Stimulated activated memory B cell treated with anti-CD40 and anti-IgM and Interleukin-4, amounts not matched to agents 10 μg/mL and 1 μg/mL and 100 μg/mL, for 72 hours (primary cell): ENCODE data around the gene OR1M1.
"Not testable (repeated sequence)": the region's sequence is repeated elsewhere in the genome, so short reads cannot be mapped to it uniquely, and the experiment has no call there.

Experiments used
- ATAC-seq: fragments of 150-1000 bp; cut with Tn5 transposase; 2 replicates; pipeline ENCODE4 v1.10.0; 2021
- H3K27ac Mint-ChIP-seq: one replicate; pipeline ENCODE4 v1.8.0; 2022; ENCODE audit warnings: mild to moderate bottlenecking, mixed read lengths
- H3K27me3 Mint-ChIP-seq: one replicate; pipeline ENCODE4 v1.8.0; 2022; ENCODE audit warnings: mixed read lengths
- H3K36me3 Mint-ChIP-seq: one replicate; pipeline ENCODE4 v1.8.0; 2022; ENCODE audit warnings: mixed read lengths
- H3K4me1 Mint-ChIP-seq: one replicate; pipeline ENCODE4 v1.8.0; 2022; ENCODE audit warnings: mixed read lengths
- H3K4me3 Mint-ChIP-seq: one replicate; pipeline ENCODE4 v1.8.0; 2022; ENCODE audit warnings: mild to moderate bottlenecking, moderate library complexity, mixed read lengths
- H3K9me3 Mint-ChIP-seq: one replicate; pipeline ENCODE4 v1.8.0; 2022; ENCODE audit warnings: mixed read lengths

OR1M1 gene

DNA sequence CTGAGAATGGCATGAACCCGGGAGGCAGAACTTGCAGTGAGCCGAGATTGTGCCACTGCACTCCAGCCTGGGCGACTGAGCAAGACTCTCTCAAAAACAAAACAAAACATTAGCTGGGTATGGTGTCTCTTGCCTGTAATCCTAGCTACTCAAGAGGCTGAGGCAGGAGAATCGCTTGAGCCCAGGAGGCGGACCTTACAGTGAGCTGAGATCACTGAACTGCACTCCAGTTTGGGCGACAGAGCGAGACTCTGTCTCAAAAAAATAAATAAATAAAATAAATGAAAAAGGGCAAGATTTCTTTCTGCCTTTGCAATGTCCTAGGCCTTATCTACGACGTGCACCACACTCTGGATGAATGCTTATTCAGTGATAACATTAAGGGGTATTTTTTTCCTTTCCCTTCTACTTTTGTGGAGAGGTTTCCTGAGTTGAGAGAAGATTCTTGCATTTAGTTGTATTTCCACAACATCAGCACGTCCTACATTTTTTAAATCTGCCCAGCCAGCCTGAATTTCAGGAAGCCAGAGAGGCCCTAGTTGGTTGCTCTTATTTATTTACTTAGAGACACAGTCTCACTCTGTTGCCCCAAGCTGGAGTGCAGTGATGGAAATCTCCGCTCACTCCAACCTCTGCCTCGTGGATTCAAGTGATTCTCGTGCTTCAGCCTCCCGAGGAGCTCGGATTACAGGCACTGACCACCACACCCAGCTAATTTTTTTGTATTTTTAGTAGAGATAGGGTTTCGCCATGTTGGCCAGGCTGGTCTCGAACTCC lies 26.1 kb upstream of the OR1M1 start:
- no peak for ATAC-seq
- Mint-ChIP-seq H3K9me3 (peaks cover 3% of the 10 kb centered on the region), H3K4me3 (no peak overlapping the region), H3K27me3 (no peaks in the 10 kb centered on the region), H3K36me3 (no peaks in the 10 kb centered on the region), H3K4me1 (no peaks in the 10 kb centered on the region), H3K27ac (no peak overlapping the region)

DNA sequence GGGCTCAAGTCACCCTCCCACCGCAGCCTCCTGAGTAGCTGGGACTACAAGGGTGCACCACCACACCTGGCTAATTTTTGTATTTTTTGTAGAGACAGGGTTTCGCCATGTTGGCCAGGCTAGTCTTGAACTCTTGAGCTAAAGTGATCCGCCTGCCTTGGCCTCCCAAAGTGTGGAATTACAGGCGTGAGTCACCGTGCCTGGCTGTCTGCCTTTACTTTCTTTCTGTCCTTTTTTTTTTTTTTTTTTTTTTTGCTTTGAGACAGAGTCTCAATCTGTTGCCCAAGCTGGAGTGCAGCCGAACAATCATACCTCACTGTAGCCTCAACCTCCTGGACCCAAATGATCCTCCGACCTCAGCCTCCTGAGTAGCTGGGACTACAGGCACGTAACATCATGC lies 25.0 kb upstream of the OR1M1 start:
- H3K27me3 Mint-ChIP-seq, result no peaks in the 10 kb centered on the region
- peaks cover 3% of the 10 kb centered on the region for H3K9me3 Mint-ChIP-seq
- H3K36me3 Mint-ChIP-seq, result no peaks in the 10 kb centered on the region
- H3K4me3 Mint-ChIP-seq, result no peak overlapping the region
- ATAC-seq, result no peak
- no peaks in the 10 kb centered on the region for H3K4me1 Mint-ChIP-seq
- no peak overlapping the region for H3K27ac Mint-ChIP-seq

DNA sequence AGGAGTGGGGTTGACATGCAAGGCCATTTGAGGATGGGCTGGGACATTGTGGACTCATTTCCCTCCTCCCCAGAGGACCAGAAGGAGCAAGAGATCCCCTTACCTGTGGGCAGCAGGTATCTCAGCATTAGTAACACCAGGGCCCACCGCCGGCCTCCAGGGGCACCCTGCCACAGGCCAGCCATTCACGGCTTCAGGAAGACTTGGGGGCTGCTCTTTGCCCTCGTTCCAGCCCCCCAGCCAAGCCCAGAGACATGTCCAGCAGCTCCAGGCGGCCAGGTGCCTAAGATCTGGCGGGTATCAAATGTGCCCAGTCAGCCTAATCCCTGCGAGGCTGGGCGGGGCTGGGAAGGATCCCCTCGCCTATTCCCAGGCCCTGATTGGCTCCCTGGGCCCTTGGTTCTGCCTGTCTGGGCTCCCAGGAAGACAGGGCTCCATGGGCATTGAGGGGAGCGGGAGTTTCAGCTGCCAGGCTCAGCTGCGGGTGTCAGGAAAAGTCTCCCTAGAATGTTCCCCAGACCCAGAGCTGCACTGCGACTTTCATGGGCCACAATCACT lies 21.3 kb upstream of the OR1M1 start:
- ATAC-seq, result no peak
- no peaks in the 10 kb centered on the region for H3K27me3 Mint-ChIP-seq
- H3K9me3 Mint-ChIP-seq, result peaks cover 3% of the 10 kb centered on the region
- no peak overlapping the region for H3K27ac Mint-ChIP-seq
- no peaks in the 10 kb centered on the region for H3K36me3 Mint-ChIP-seq
- H3K4me3 Mint-ChIP-seq, result no peak overlapping the region
- no peaks in the 10 kb centered on the region for H3K4me1 Mint-ChIP-seq

DNA sequence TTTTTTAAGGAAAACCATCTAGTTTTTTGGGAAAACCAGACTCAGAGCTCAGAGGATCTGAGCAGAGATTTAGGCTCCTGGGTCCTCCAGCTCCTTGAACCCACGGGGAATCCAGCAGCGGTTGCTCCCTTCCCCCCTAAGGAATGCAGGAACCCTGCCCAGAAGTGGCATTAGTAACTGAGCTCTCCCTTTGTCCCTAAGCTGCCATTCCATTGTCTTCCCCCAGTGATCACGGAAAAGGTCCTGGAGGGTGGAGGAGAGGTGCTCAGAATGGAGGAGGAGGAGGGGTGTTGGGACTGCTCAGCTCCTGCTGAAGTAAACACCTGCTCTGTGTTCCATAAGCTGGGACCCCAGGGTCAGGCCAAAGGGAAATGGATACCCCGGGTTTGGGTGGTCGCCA lies 16.8 kb upstream of the OR1M1 start:
- H3K36me3 Mint-ChIP-seq, result no peaks in the 10 kb centered on the region
- H3K9me3 Mint-ChIP-seq, result peaks cover 3% of the 10 kb centered on the region
- ATAC-seq, result no peak
- no peak overlapping the region for H3K27ac Mint-ChIP-seq
- no peak overlapping the region for H3K4me3 Mint-ChIP-seq
- H3K27me3 Mint-ChIP-seq, result no peaks in the 10 kb centered on the region
- no peaks in the 10 kb centered on the region for H3K4me1 Mint-ChIP-seq

DNA sequence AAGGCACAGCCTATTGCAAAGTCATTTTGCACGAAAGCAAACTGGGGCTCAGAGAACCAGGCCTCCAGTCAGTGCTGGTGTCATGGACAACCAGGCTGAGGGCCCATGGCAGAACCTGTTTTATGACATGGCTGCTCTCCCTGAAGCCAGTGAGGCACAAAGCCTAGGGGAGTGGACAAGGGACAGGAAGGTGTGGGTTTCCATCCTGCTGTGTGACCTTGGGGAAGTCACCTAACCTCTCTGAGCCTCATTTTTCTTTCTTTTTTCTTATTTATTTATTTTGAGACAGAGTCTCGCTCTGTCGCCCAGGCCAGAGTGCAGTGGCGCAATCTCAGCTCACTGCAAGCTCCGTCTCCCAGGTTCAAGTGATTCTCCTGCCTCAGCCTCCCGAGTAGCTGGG lies 15.1 kb upstream of the OR1M1 start:
- H3K27ac Mint-ChIP-seq, H3K36me3 Mint-ChIP-seq, H3K27me3 Mint-ChIP-seq, H3K4me3 Mint-ChIP-seq, ATAC-seq, H3K4me1 Mint-ChIP-seq, H3K9me3 Mint-ChIP-seq: not testable (repeated sequence)

DNA sequence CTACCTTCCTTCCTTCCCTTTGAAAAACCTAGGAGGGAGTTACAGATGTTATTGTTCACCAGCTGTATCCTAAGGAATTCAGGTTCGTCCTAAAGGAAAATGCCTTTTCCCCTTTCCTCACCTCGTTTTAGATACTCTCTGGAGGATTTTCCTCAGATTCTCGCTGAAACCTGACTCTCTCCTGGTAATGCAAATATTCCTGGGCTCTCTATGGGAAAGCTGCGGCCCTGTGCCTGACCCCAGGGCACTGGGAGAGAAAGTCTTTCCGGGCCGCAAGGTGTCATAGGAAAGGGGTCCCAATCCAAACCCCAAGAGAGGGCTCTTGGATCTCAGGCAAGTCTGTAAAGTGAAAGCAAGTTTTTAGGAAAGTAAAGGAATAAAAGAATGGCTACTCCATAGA lies 13.1 kb upstream of the OR1M1 start:
- ATAC-seq, result no peak
- no peaks in the 10 kb centered on the region for H3K27me3 Mint-ChIP-seq
- H3K27ac Mint-ChIP-seq, result no peak overlapping the region

DNA sequence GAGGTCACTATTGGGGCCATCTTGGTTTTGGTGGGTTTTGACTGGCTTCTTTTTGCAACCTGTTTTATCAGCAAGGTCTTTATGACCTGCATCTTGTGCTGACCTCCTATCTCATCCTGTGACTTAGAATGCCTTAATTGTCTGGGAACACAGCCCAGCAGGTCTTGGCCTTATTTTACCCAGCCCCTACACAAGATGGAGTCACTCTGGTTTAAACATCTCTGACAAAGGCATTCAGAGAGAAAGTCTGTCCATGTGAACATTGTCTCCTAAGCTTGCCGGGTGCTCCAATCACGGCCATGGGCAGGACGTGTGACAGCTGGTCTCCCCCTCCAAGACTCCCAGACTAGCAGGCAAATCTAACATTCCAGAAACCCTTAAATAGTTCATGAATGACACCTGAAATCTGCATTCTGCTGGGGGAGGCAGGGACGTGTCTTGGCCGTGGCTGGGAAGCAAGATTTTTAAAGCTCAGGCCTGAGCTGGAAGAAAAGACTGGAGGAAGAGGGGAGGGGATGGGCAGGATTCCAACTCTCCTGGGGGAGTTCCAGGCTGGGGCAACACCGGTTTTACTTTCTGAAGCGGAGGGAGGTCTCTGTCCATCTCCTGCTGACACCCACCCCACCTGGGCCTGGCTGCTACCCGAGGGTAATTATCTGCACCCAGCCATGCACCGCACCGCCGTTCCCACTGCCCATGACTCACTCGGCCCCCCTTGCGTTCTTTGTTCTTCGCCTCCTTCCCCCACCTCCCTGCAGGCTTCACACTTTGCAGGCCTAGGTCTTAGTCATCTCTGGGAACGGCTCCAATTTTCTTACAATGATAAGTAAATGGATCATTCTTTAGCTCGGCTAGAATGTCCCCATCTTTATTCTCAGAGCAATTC lies 11.6 kb upstream of the OR1M1 start:
- H3K27ac Mint-ChIP-seq, result no peak overlapping the region
- H3K9me3 Mint-ChIP-seq, result no peaks in the 10 kb centered on the region
- no peak overlapping the region for H3K4me3 Mint-ChIP-seq
- no peaks in the 10 kb centered on the region for H3K27me3 Mint-ChIP-seq
- ATAC-seq, result no peak
- no peaks in the 10 kb centered on the region for H3K36me3 Mint-ChIP-seq
- H3K4me1 Mint-ChIP-seq, result peaks cover 6% of the 10 kb centered on the region

More for the DNA sequence above, 13.1 kb upstream of the OR1M1 start:
- H3K36me3 Mint-ChIP-seq, result no peaks in the 10 kb centered on the region
- no peak overlapping the region for H3K4me3 Mint-ChIP-seq
- H3K4me1 Mint-ChIP-seq, result no peaks in the 10 kb centered on the region
- H3K9me3 Mint-ChIP-seq, result no peaks in the 10 kb centered on the region

DNA sequence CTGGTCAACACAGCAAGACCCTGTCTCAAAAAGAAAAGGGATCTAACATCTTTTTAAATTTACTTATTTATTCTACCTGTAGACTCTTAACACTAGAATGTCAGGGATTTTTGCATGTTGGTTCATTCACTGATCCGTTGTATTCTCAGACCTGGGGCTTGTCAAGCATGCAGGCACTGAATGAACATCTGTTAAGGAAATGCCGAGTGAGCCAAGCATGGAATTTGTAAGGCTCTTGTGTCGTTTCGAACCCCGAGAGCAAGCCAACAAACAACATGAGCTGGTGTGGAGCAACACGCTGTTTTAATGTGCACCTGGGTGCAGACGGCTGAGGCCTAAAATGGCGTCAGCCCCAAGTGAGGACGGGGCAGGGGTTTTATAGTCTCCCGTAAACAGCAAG lies 10.0 kb upstream of the OR1M1 start:
- ATAC-seq, result no peak
- Mint-ChIP-seq H3K27me3 (no peaks in the 10 kb centered on the region), H3K4me1 (peaks cover 6% of the 10 kb centered on the region), H3K36me3 (no peaks in the 10 kb centered on the region), H3K27ac (no peak overlapping the region), H3K9me3 (no peaks in the 10 kb centered on the region), H3K4me3 (no peak overlapping the region)

DNA sequence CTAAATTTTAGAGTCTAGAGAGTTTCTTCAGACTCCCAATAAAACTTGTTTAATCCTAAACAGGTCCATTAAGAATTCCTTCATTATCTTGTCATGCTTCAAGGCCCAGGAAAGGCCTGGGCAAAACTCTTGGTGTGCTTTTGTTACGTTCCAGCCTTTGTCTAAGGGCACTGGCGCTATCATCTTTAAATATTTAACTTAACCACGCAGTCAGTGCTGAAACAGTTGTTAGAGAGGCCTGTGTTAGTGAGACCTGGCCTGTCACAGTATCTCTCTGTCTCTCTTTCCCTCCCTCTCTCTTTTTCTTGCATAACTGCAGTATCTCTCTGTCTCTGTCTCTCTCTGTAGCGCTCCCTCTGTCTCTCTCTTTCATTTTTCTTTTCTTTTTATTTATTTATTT lies 8.2 kb upstream of the OR1M1 start:
- Mint-ChIP-seq H3K4me1 (peaks cover 6% of the 10 kb centered on the region), H3K36me3 (no peaks in the 10 kb centered on the region), H3K27ac (no peak overlapping the region), H3K9me3 (no peaks in the 10 kb centered on the region), H3K4me3 (no peak overlapping the region), H3K27me3 (no peaks in the 10 kb centered on the region)
- no peak for ATAC-seq

DNA sequence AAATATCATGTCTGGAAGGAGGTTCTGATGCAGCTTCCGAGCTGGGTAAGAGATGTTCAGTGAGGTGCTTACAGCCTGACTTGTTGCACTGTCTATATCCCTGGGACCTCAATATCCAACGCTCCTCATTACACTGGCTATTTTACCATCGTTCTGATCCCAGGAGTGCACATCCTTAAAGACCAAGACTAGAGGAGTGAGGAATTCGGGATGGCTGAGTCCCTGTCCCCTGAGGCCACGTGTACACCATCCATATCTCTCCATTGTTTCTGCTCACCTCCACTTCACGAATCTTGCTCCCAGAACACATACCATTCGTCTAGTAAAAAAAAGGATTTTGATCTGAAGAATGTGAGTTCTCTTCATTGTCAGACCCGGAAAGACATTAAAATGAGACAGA lies 20.5 kb downstream of the OR1M1 start, which contains the start of gene OR7G2:
TSS of gene OR7G2 (minus strand) at position 101 of the 400 bp plus-strand sequence. CDS start 4,232 bp downstream, outside the sequence.
- no peak within 1 kb of the TSS for H3K4me3 Mint-ChIP-seq
- H3K27ac Mint-ChIP-seq, result no peak within 1 kb of the TSS
- H3K9me3 Mint-ChIP-seq, result no peaks in the 10 kb centered on the region
- no peaks in the 10 kb centered on the region for H3K36me3 Mint-ChIP-seq
- peaks cover 19% of the 10 kb centered on the region for H3K27me3 Mint-ChIP-seq
- no peak for ATAC-seq
- no peaks in the 10 kb centered on the region for H3K4me1 Mint-ChIP-seq

DNA sequence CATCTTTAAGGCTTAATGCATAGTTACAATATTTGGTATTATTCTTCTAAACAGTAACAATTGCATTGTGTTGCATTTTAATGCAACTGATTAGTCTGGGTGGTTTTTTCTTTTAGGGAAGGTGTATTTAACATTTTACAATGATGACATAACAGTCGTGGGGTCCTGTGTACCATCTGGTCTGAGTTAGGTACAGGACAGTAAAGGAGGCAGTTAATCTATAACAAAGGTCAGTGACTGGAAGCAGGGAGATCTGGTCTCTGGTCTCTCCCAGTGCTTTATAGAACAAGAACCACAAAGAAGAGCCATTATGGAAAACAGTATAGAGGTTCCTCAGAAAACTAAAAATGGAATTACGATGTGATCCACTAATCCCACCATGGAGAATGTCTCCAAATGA lies 23.1 kb downstream of the OR1M1 start:
- H3K9me3 Mint-ChIP-seq, result peaks cover 3% of the 10 kb centered on the region
- H3K27me3 Mint-ChIP-seq, result peaks cover 12% of the 10 kb centered on the region
- ATAC-seq, result no peak
- H3K4me3 Mint-ChIP-seq, result no peak overlapping the region
- H3K4me1 Mint-ChIP-seq, result no peaks in the 10 kb centered on the region
- H3K27ac Mint-ChIP-seq, result no peak overlapping the region
- no peaks in the 10 kb centered on the region for H3K36me3 Mint-ChIP-seq

DNA sequence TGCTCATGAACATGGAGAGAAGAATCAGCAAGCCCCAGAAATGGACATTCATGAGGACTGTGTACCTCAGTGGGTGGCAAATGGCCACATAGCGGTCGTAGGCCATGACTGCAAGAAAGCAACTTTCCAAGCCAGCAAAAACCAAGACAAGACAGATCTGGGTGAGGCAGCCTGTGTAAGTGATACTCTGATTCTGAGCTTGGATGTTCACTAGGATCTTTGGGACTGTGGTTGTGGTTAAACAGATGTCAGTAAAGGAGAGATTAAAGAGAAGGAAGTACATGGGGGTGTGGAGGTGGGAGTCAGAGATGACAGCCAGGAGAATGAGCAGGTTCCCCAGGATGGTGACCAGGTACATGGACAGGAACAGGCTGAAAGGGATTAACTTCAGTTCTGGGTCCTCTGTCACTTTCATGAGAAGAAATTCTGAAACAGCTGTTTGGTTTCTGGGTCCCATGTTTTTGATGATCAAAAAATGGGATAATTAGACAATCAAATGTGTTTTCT lies 28.5 kb downstream of the OR1M1 start, which contains the start of gene OR7G1:
TSS of gene OR7G1 (minus strand) at position 457 of the 507 bp plus-strand sequence. CDS start at position 457, 0 bp downstream.
- H3K36me3 Mint-ChIP-seq, result no peaks in the 10 kb centered on the region
- no peak within 1 kb of the TSS for H3K4me3 Mint-ChIP-seq
- no peaks in the 10 kb centered on the region for H3K4me1 Mint-ChIP-seq
- no peak for ATAC-seq
- peaks cover 3% of the 10 kb centered on the region for H3K9me3 Mint-ChIP-seq
- H3K27ac Mint-ChIP-seq, result no peak within 1 kb of the TSS
- peaks cover 9% of the 10 kb centered on the region for H3K27me3 Mint-ChIP-seq

DNA sequence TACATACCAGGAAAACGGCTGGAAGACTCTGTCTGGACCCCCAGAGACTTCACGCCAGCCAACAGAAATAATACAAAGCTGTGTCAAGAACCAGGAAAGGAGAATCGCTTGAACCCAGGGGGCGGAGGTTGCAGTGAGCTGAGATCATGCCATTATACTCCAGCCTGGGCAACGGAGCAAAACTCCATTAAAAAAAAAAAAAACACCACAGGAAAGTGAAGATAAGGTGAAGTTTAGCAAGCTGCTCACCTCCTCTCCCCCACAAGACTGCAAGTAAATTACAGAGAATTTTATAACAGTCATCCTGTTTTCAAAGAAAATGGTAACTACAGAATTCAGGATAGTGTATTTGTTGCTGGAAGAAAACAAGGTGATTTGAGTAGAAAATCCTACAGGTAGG lies 29.7 kb downstream of the OR1M1 start:
- H3K27ac Mint-ChIP-seq, result no peak overlapping the region
- H3K36me3 Mint-ChIP-seq, result no peaks in the 10 kb centered on the region
- peaks cover 5% of the 10 kb centered on the region for H3K9me3 Mint-ChIP-seq
- H3K4me3 Mint-ChIP-seq, result no peak overlapping the region
- no peak for ATAC-seq
- H3K4me1 Mint-ChIP-seq, result no peaks in the 10 kb centered on the region
- peaks cover 9% of the 10 kb centered on the region for H3K27me3 Mint-ChIP-seq

DNA sequence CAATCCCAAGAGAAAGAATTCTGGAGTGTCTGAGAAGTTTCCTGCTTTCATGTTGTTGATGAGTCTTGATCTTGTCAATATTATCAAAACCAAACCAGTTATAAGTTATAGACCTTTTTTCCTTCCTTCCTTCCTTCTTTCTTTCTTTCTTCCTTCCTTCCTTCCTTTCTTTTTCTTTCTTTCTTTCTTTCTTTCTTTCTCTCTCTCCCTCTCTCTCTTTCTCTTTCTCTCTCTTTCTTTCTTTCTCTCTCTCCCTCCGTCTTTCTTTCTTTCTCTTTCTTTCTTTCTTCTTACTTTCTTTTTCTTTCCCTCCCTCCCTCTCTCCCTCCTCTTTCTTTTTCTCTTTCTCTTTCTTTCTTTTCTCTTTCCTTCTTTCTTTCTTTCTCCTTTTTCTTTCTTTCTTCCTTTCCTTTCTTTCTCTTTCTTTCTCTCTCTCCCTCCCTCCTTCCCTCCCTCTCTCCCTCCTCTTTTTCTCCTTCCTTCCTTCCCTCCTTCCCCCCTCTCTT lies 40.1 kb downstream of the OR1M1 start, which contains the start of gene OR7G3:
TSS of gene OR7G3 (minus strand) at position 51 of the 506 bp plus-strand sequence. CDS start at position 51, 0 bp downstream.
- ATAC-seq, result no peak
- Mint-ChIP-seq H3K27me3 (peaks cover 38% of the 10 kb centered on the region), H3K27ac (no peak within 1 kb of the TSS), H3K4me3 (no peak within 1 kb of the TSS), H3K36me3 (no peaks in the 10 kb centered on the region), H3K9me3 (peaks cover 7% of the 10 kb centered on the region), H3K4me1 (peaks cover 12% of the 10 kb centered on the region)

DNA sequence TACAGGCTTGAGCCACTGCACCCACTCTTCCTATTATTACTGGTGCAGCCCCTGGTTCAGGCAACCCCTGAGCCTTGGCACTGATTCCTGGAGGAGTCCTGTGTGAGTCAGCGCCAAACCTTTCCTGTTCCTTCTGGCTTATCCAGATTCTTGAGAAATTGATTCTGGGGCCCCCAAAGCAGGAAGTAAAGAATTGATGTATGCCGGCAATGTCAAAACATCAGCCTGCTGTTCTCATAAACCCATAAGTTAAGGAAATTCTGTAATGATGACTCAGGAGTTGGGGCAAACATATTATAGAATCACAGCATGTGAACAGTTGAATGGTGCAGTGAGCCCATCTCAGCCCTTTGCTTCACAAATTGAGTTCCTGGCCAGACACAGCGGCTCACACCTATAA lies 41.3 kb downstream of the OR1M1 start:
- H3K27ac Mint-ChIP-seq, result no peak overlapping the region
- H3K27me3 Mint-ChIP-seq, result peaks cover 35% of the 10 kb centered on the region
- no peak for ATAC-seq
- no peaks in the 10 kb centered on the region for H3K36me3 Mint-ChIP-seq
- peaks cover 12% of the 10 kb centered on the region for H3K4me1 Mint-ChIP-seq
- peaks cover 7% of the 10 kb centered on the region for H3K9me3 Mint-ChIP-seq
- H3K4me3 Mint-ChIP-seq, result no peak overlapping the region
